Ishikawa (cell line): ENCODE results near the gene KIF13A.

Source experiments
- CEBPB ChIP-seq: IDR thresholded peaks from 2 replicates; pipeline ENCODE4 v1.6.1; 2012
- EP300 ChIP-seq: IDR thresholded peaks from 2 replicates; pipeline ENCODE4 v1.6.1; 2012; ENCODE audit warnings: borderline replicate concordance
- RAD21 ChIP-seq: IDR thresholded peaks from 2 replicates; pipeline ENCODE4 v1.6.1; 2012; ENCODE audit warnings: low read depth
- TAF1 ChIP-seq: IDR thresholded peaks from 2 replicates; pipeline ENCODE4 v1.6.1; 2012; ENCODE audit warnings: low read depth, mild to moderate bottlenecking
- TEAD4 ChIP-seq: IDR thresholded peaks from 2 replicates; pipeline ENCODE4 v1.6.1; 2012
- YY1 ChIP-seq: IDR thresholded peaks from 2 replicates; pipeline ENCODE4 v1.6.1; 2012; ENCODE audit warnings: low read depth
- ZBTB7A ChIP-seq: IDR thresholded peaks from 2 replicates; pipeline ENCODE4 v1.6.1; 2012; ENCODE audit warnings: low read depth
- TF ChIP-seq, protein P1 (sequence below): IDR thresholded peaks from 2 replicates; pipeline ENCODE4 v1.6.1; 2012

DNA sequence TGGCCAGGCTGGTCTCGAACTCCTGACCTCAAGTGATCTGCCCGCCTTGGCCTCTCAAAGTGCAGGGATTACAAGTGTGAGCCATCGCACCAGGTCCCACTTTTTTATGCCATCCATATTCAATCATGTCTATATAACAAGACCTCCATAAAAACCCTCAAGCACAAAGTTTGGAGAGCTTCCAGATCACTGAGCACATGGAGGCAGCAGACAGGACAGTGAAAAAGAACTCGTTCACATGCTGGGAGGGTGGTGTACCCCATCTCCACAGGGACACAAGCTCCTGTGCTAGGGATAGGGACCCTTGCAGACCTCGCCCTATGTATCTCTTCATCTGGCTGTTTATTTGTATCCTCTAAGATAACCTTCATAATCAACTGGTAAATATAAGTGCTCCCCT, 30.3 kb downstream of the KIF13A start:
- no peak for TF ChIP-seq TAF1
- TF ChIP-seq, protein P1, sequence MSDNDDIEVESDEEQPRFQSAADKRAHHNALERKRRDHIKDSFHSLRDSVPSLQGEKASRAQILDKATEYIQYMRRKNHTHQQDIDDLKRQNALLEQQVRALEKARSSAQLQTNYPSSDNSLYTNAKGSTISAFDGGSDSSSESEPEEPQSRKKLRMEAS, result no peak
- TF ChIP-seq EP300, result no peak
- TF ChIP-seq RAD21, result no peak
- TF ChIP-seq CEBPB, result no peak
- no peak for TF ChIP-seq YY1
- no peak for TF ChIP-seq TEAD4
- no peak for TF ChIP-seq ZBTB7A
